Vagina (tissue), 2 donors: ENCODE results near the gene TSPAN15.

Experiments used
- CTCF ChIP-seq, 3 experiments: fragments of 450-650 bp in 2 of 3; fragments of 200-600 bp in 1 of 3; sonication (generic) in 1 of 3; IDR thresholded peaks; one replicate each; pipeline ENCODE4 v1.5.1; 2017 to 2019; ENCODE audit warnings: antibody characterized with exemption in 3 of 3, mild to moderate bottlenecking in 2 of 3, moderate library complexity in 2 of 3
- POLR2A ChIP-seq, 2 donors: fragments of 450-650 bp; IDR thresholded peaks; one replicate each; pipeline ENCODE4 v1.6.1; 2017; ENCODE audit warnings: antibody characterized with exemption in 2 of 2, mild to moderate bottlenecking in 2 of 2, moderate library complexity in 2 of 2
- POLR2AphosphoS5 ChIP-seq, 2 donors: sonication (generic); formaldehyde crosslinking; IDR thresholded peaks; one replicate each; pipeline ENCODE4 v1.9.0; 2017; ENCODE audit warnings: antibody characterized with exemption in 2 of 2, mild to moderate bottlenecking in 2 of 2, low read depth in 1 of 2; ENCODE audit not compliant: insufficient read depth in 1 of 2

GRCh38 chr10:69496352-69497230, 45.3 kb downstream of the TSPAN15 start:
- TF ChIP-seq POLR2A (IDR thresholded peaks at IDR 0.05) (no peak), CTCF (IDR thresholded peaks at IDR 0.05) (no peak), POLR2AphosphoS5 (IDR thresholded peaks at IDR 0.05; ENCODE audit: insufficient read depth in 1 of 2, low read depth in 1 of 2) (no peak)
